Muscle of arm (tissue), 12 donors: ENCODE data around the gene NDUFA11. TPM values are rescaled to one million over a fixed set of nuclear protein-coding genes. Genes with fewer than 3 reads are reported as not detected.

Experiments used
- DNase-seq: peaks from one replicate; pipeline ENCODE4 v3.0.0-alpha.2; 2013
- polyA plus RNA-seq, 12 donors: library from polyadenylated mRNA; unstranded; fragments of 120-200 nt; gene quantifications; one replicate each; pipeline ENCODE4 v1.2.1, GENCODE V29; 2013; ENCODE audit not compliant: insufficient read length in 12 of 12

The NDUFA11 gene
- polyA plus RNA-seq, 12 donors, result 138 to 197 (median 162) TPM; not detected in 1

DNA sequence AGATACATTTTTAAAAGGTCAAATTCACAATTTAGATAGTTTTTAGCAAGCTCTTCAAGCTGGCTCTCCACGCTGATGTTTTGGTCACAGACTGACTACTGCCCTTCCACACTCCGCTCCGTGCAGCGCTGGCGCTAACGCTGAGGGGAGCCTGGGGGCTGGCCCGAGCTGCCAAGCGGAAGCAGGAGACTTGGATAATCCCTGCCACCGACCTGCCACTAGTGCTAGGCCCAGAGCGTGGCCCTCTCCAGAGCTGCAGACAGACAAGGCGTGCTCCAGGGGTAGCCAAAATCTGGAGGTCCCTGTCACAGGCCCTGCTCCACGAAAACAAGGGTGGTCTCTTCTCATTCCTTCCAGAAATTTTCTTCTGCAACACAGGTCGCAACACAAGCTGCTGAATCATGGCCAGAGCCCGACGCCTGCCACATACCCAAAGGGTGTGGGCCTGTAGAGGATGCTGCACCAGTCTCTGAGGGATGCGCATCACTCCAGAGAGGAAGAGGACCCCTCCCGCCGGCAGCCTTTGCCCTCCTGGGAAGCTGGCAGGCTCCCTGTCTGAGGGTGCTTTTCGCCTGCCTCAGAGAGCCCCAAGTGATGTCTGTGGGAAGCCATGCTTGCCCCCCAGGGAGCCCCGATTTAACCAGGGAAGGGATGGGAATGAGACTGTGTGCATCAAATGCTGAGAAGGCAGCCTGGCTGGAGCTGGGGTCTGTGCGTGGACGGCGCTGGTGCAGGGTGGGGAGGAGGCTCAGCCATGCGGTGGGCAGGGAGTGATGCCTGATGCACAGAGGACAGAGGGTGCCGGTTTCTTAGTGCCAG lies 32.1 kb upstream of the NDUFA11 start:
- DNase-seq, result no peak

DNA sequence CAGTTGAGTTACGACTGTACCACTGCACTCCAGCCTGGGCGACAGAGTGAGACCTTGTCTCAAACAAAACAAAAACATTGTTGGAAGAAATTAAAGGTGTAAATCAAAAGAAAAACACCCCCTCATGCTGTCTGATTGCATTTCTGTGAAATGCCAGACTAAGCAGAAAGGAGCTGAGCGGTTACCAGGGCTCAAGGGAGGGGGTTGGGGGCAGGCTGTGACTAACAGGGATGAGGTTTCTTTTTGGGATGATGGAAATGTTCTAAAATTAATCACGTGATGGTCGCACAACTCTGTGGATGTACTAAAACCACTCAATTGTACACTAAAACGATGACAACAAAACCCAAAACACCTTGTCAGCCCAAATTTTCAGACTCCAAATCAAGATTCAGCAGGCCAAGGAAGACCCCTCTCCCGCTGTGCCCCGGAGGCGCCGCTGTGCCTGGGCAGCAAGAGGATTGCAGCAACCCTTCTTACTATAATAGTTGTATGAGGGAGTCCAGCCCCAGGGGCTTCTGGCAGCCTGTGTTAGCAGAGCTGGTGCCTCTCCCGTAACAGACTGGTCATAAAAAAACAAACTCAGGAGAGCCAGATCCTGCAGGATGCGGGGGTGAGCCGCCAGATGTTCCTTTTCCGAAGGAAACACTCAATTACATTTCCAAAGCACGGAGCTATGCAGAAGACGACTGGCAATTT lies 31.3 kb upstream of the NDUFA11 start:
- DNase-seq, result peak; percentile 60

DNA sequence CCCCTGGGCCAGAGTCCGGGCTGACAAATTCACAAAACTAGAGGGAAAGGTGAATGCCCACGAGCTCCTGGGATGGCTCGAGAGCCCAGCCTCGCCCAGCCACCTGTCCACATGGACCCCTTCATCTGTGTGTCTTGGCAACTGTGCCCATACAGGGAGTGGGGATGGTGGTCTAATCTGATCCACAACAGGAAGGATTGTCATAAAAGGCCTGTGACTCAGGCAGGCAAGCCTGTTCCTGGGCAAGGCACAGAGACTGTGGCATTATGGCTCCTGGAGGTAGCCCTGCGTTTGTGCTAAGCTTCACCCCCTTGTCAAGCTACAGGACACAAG lies 30.4 kb upstream of the NDUFA11 start:
- DNase-seq, result no peak

DNA sequence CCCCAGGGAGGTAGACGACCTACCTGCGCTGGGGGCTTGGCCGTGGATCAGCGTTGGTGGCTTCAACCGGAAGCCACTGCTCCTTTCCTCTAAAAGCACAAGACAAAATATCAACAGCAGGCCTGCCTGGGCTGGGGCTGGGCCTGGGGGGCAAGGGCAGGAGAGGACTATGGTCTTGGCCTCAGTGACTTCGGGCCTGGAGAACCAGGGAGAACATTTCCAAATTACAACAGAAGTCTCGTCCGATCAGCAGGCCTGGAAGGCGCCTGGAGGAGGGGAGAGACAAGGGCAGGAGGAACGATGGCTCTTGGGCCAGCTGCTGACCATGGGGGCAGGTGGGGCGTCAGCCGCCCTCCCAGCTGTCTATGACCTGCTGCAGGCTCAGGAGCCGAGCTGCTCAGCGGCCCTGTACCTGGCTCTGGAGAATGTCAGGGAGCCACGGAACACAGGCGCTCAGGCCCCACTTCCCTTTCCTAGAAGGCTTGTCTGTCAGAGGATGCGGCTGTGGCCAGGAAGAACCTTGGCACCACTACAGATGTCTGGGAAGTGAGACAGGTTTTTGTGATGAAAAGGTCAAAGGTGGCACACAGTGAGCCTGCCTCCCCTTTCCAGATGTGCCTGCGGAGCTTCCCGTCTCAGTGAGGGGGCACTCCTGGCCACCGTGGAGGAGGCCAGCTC lies 29.9 kb upstream of the NDUFA11 start:
- no peak for DNase-seq

DNA sequence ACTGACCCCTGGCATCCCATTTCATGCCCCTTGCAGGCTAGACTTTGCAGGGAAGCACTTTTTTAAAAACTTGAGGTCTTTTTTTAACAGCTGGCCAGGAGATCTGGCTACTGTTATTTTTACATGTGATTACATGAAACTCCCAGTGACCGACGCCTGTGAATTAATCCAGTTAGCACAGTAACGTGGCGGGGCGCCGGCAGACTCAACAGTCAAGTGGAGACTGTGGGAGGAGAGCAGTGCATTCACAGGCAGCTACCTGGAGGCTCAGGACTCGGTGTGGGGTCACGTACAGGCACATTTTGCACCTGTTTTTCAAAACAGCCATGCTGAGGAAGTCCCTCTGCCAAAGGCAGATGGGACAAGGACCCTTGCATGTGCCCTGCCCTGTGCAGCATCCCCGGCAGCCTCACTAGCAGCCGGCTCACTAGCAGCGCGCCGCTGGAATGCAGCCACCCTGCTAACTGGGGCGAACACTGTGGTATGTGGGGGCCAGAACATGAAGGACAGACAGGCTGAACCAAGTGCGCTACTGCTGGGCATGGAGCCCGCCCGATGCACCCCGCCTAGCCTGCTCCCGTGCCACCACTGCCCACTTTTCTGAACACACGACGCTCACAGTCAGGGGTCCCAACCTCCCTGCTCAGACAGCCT lies 29.1 kb upstream of the NDUFA11 start:
- no peak for DNase-seq

DNA sequence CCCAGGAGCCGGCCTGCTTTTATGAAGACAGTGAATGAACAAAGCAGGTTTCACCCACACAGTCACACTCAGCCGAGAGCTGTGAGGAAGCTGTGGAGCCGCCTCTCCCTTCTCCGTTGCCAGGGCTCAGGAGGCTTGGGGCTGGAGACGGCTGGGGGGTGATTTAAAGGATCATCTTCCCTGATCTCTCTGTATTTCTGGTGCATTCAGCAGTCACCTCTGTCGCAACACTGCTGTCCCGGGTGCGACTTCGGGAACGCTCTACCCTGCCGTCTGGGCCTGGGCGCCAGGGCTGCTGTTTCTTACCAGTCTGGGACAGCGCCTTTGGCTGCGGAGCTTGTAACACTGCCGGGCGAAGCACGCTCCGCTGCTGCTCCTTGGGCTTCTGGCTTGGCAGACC lies 28.6 kb upstream of the NDUFA11 start:
- no peak for DNase-seq

DNA sequence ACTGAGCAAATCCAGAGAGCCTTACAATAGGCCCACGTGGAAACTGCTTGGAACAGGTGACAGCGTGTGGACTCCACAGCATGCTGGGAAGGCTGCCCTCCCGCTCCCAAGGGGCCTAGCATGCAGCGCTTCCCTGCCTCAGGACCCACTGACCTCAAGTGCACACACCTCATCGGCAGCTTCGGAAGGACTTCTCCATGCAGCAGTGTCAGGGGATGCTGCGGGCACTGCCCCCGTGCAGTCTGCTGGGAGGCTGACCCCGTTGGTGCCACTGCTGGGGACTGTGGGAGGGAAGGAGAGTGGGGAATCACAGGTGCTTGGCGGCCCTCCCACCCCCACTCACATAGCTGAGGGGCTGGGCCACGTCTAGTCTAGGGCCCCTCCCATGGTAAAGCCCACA lies 27.7 kb upstream of the NDUFA11 start:
- no peak for DNase-seq

DNA sequence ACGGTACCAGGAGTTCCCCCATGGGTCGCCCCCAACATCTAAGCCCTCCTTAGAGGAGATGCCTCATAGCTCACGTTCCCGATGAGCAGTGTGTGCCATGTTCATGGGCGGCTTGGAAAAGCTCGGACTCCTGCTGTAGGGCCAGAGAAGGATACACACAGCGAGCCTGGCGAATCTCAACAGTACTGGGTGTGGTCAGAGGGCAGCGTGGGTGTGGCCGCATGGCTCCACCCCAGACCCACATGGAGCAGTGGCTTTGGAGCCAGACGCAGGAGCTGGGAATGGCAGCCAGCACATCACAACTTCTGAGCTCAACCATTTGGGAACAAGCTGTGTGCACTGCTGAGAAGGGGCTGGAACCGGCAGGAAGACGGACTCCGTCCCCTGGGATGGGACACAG lies 26.0 kb upstream of the NDUFA11 start:
- DNase-seq, result no peak

DNA sequence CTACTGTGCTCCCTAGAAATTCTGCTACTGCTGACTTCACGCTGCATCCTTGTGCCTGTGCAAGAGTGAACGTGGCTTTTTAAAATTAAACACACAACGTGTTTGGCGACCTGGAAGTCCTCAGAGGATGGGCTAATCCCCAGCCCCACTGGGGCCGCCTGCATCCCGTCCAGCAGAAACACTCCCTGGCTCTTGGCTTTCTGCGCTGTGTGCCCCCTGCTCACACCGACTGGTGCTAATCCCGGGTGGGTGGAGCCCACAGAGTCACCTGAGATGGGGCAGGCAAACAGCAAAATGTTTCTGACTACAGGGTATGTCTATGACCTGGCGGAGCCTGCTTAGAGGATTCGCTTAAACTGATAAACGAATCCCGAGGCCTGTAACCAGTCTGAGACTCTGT lies 25.6 kb upstream of the NDUFA11 start:
- DNase-seq, result no peak

DNA sequence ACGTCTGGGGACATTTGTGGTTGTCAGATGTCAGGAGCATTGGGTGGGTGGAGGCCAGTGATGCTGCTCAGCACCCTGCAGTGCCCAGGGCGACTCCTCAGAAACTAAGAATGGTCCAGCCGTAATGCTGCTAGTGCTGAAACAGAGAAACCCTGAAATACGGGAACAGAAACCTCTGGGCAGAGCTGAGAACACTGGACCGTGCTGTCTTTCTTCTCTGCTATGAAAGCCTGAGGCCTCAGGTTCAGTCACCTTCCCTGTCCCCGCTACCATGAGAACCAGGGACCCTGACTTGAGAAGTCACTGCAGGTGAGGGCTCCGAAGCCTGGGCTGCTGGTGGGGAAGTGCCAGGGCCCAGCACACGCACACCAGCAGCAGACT lies 23.8 kb upstream of the NDUFA11 start:
- DNase-seq, result no peak

DNA sequence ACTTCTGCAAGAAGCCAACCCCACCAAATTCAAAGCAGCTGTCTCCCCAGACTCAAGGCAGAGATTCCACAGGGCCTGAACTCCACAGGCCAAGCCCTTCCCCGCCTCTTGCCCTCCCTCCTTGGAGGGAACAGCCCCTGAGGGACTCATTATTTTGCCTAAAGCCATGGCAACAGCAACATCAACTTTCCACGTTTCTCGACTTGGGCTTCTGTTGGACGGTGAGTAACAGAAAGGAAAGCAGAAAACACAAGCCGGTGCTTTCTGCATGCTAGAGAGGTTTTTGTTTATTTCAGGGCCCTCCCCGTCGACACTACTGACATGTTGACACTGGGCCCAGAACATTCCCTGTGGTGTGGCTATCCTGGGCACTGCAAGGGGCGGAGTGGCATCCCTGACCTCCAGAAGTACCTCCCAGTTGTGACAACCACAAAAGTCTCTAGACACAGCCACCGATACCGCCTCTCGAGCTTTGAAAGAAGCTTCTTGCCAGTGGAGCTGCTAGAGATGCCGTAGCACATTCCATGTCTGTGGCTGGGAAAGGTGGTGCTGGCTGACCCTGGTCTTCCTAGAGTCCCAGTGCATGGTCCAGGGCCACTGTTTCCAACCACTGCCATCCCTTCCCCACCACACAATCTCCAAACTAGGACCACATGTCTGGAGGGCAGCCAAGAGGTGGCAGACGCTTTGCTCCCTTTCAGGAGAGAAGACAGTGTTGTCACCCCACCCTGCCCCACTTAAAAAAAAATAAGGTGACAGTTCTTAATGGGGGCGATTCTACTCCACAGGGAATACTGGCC lies 23.3 kb upstream of the NDUFA11 start:
- DNase-seq, result peak; percentile 88

DNA sequence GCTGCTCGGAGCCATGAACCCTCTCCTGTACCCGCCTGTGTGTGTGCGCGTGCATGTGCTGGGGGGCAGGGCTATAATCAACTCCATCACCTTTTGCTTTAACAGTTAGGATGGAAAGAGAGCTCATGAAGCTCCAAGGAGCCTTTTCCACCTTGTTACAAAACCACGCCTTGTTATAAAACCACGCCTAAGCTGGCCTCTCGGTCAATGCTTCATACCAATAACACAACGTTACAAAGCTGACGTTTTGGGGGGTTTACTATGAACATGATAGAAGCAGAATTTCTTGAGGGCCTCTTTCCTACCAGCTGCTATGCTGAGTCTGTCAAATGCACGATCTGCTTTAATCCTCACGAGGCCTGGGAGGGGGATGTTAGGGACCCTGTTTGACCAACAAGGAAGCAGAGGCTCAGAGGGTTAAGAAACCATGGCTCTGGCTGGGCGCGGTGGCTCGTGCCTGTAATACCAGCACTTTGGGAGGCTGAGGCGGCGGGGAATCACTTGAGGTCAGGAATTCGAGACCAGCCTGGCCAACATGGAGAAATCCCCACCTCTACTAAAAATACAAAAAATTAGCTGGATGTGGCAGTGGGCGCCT lies 22.3 kb upstream of the NDUFA11 start:
- no peak for DNase-seq

DNA sequence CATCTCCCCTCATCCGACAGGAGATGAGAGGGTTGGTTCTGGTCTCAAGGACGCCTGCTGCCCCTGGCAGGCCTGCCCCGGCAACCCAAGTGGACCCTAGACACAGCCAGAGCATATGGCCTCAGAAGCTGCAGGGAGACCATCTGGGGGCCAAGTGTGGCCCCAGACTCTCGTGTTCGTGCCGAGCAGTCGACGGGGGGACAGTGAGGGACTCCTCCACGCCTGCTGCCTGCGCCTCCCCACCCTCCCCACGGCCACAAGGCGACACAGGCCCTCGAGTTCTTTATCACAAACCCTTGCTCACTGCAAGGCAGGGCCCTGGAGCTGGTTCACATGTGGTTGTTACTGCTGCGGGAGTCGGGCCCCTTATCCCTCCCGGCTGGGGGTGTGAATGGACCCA lies 19.8 kb upstream of the NDUFA11 start:
- no peak for DNase-seq

DNA sequence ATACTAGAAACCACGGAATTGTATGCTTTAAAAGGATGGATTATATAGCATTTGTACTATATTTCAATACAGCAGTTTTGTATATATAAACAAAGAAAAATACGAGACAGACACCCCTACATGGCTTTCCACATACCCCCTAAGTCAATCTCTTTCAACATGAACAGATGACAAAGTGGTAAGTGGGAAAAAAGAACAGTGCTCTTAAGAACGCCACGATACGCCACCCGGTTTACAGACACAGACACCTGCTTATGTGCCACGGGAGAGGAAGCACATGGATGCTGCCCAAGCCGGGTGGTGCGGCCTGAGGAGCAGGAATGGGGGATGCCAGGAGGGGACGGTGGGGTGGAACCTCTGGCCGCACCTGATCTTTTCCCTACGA lies 18.6 kb upstream of the NDUFA11 start:
- DNase-seq, result no peak

DNA sequence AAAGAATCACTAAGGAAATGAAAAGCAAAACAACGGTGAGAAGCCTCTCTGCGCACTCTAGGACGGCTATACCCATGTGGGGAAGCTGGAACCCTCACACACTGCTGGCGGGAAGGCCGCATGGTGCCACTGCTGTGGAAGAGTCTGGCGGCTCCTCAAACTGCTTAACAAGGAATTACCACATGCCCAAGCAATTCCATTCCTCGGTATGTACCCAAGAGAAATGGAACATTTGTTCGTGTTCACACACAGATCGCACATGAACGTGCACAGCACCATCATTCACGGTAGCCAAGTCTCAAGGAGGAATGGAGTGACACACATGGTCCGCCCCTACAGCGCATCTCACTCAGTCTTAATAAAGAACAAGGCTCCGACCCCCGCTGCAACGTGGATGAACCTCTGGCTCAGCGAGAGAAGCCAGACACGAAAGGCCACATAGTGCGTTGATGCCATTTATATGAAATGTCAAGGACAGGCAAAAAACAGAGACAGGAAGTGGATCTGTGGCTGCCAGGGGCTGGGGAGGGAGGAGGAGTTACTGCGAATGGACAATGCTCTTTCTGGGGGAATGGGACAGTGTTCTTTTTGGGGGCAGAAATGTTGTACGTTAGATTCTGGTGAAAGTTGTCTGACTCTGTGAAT lies 18.0 kb upstream of the NDUFA11 start:
- no peak for DNase-seq

DNA sequence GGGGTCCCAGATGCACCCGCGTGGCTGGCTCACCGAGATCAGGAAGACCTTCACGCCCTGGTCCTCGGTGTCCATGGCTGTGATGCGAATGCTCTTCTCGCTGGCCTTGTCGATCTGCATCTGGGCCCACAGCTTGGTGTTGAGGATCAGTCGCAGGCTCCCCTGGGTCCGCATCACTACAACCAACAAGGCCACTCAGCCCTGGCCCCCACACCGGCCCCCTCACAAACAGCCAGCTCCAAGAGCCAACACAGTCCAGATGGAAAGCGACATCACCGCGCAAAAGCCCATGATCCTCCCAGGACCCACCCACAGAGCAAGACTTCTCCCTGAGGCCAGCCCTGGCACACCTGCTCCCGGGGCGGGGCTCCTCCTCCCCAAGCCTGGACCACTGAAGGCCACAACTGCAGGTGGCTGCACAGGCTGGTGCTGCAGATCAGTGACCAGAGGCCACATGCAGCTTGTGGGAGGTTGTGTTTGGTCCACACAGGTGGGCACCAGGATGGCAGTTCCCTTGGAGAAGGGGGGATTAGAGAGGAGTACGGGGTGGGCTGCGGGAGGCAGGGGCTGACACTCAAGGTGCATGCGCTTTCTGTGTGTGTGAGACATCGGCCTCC lies 15.0 kb upstream of the NDUFA11 start:
- no peak for DNase-seq

DNA sequence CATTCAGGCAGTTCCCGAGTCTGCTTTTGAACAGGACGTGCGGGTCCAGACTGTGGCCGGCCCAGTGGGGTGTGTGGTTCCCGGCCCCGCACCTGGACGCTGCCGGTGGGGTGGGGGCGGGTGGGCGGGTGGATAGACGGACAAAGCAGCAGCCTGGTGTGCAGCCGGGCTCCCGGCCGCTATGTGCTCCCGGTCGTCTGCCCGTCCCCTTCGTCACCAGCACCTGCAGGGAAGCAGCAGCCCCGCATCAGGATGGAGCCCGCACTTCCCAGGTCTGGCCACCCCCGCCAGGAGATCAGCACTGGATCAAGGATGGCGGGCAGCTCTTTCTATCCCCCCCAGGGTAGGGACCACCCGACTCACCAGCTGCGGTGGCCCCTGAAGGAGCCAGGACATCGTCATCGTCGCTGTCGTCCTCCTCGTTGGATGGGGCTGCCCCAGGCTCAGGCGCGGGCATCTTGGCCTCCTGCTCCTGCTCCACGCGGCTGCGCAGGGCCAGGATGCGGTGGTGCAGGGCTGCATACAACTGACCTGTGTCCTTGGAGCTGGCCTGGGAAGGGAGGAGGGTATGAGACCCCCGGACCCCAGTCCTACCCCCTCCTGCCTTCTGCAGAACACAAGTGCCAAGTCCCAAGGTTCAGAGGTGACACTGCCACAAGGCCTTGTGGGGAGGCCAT lies 14.0 kb upstream of the NDUFA11 start:
- DNase-seq, result no peak

DNA sequence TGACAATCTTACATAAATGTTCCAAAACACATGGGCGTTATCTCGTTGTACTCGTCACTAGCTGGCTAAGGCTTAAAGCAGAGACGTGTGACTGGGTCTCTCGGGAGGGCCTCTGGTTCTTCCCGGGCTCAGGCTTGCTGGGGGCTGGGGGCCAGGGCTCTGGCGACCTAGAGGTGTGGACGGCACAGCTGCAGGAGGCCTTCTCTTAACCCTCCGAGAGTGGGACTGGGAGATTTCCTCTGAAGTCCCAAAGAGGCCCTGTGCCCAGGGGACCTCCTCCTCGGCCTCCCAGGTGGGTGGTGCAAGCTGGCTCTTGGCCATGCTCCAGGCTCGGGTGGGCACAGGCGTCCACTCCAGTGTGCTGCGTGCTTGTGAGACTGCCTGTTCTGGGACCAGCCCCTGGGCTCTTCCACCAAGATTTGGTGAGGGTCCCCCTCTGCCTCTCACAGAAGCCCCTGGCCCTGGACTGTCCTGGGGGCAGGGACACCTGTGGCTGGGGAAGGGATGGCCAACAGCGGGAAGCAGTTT lies 12.7 kb upstream of the NDUFA11 start:
- peak; percentile 53 for DNase-seq

DNA sequence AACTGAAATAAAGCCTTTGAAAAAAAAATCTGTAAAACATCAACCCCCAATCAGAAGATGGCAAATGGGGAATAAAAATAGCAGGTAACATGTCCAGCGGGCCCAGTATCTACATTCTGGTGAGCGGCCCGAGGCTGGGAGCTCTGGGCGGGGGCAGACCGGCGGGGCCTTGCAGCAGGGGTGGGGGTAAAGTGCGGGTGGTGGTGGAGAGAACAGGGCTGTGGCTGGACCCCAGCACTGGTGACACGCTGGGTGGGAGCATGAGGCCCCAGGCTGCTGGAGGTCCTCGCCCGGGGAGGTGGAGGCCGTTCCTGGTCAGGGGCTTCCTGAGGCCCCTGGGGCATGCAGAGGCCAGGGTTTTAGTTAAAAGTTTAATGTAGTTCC lies 12.2 kb upstream of the NDUFA11 start:
- DNase-seq, result no peak
